NCI-H2196 treated with DMSO at 0.1 percent for 48 hours (cell line): ENCODE measurements around the gene ABCD3.
A peak's percentile ranks its signal among the peaks of the same experiment; 100 is the strongest.
"Not testable (repeated sequence)": the region's sequence is repeated elsewhere in the genome, so short reads cannot be mapped to it uniquely, and the experiment has no call there.

Source experiments
- DNase-seq: peaks from one replicate; lab custom pipeline; 2025; ENCODE audit not compliant: unreplicated experiment; lab: John Stamatoyannopoulos, UW

The ABCD3 gene

DNA sequence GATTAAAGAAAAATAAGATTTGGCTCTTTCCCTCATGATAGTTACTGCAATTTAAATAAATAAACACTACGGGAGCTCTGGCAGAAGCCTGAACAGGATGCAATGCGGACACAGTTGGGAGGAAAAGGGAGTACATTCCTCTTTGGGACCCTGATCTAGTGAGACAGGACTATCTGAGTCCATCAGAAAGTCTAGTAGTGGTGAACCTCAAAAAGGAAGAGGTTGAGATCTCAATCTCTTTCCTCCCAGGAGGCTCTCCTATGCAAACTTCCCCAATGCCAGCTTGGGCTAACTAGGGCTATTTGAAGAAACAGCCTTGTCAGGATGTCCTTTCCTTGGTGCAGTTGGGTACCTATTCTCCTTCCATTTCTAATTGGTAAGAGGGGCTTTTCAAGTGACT is 4.9 kb upstream of the ABCD3 start:
- no peak for DNase-seq

DNA sequence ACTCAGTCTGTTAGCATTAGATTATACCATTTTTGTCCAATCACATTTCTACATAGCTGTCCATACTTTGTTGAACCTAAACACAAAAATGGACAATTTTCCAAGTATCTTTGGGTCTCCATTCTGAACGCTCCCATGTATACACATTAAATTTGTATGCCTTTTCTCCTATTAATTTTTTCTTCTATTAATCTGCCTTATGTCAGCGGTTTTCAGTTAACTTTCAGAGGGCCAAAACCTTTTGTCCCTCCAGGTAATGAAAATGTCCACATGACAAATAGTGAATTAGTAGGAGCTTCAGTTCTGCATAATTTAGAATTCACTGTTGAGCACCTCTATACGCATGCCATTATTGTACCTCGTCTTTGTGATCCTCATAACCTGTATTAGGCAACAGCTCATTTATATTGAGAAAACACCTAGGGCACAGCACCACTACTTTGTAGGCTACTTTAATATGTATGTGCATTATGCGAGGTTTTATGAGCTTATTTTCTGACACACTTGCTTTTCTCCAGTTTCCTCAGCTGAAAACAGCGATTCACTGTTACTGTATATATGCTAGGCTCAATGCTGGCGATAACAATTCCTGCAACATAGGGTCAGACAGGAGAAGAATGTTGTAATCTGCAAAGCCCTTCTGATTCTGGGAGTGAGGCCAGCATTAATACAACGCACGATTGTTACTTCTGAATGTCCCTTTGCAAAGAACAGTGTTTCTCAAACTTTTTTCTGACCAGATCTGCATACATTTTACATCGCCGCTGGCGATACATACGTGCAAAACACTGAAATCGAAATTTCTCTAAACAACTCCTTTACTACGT is 1.1 kb upstream of the ABCD3 start:
- no peak for DNase-seq

GRCh38 chr1:94417728-94417977 is 536 bp upstream of the ABCD3 start:
- no peak for DNase-seq

DNA sequence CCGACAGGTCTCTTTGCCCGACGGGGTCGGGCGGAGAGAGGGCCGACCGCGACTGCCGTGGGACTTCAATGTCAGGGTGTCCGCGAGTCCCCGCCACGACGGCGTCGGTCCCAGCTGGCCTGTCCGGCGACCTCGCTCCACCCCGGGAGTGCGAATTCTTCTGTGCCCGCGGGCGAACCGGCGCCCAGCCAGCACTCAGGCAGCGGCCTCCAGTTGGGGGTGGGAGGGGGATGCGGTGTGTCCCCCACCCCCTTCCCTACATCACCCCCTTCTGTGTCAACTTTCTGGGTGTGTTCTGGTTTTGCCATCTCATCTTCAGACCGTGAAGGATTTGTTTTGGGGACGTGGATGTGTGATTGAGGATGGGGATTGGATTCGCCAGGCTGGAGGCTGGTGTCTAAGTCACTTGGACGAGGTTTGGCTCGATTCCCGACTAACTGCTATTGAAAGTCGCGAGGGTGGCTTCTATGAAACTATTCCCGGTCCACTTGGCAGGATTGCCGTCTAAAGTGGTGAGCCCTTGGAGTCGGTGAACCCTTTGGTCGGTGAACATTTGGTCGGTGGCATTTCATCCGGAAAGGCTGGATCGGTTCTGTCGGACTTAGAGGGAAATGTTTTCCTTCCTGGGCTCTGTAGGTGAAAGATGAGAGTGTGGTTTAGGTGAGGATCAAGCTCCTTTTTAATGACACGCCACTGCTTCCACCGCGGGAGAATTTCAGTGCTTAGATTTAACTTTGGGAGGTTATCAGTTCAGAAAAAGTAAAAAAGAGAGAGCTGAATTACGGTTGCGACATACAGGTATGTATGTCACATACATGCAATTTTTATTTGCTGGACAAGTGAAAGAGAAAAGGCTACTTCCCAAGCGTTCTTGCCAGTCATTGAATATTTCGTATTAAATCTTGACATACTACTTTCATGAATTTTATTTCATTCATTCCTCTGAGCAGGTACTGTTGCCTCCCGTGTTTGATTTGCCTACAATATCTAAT is 771 bp downstream of the ABCD3 start:
- peak; percentile 34 for DNase-seq

DNA sequence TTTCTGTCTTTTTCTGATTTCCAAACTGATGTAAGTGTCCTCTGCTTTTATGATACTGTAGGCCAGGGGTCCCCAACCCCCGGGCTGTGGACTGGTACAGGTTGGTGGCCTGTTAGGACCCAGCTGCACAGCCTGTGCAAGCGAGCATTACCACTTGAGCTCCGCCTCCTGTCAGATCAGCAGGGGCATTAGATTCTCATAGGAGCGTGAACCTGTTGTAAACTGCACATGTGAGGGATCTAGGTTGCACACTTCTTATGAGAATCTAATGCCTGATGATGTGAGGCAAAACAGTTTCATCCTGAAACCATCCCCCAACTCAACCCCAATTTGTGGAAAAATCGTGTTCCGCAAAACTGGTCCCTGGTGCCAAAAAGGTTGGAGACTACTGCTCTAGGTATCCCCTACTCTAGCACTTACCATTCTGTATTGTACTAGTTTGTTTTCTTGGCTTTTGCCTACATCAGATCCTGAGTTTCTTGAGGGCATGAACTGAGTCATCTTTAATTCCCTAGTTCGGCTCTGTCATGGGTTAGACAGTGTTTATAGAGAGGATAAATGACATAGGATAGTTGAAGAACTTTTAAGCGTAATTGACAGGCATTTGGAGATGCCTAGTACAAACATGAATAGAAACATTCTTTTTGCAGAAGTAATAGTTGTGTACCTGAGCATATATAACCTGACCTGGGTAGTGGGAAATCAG is 4.1 kb downstream of the ABCD3 start:
- DNase-seq: no peak

DNA sequence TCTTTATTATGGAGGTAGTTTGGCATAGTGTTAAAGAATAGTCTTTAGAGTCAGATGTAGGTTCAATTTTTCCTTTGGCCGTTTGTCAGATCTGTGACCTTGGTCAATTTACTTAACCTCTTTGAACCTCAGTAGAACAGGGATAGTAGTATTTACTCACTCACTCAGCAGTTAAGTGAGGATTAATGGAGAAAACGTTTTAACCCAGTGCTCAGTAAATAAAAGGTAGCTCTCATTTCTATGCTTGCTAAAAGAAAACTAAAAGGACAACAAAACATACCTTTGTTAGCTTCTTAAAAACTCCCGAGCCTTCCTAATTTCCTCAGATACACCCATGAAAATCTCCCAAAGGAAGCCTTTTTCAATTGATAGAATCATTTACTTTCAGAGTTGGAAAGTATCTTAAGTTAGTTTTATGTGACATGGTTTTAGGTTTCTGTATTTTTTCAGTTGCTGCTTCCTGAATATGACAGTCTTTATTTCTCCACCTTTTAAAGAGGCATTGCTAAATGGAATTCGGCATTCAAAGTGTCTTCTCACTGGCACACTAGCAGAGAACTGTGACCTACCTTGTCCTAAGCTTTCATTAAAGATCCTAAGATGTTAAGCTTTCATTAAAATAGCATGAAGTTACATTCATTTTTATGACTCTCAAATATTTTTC is 7.8 kb downstream of the ABCD3 start:
- DNase-seq: peak; percentile 54

GRCh38 chr1:94426485-94426870 is 8.3 kb downstream of the ABCD3 start:
- not testable (repeated sequence) for DNase-seq

DNA sequence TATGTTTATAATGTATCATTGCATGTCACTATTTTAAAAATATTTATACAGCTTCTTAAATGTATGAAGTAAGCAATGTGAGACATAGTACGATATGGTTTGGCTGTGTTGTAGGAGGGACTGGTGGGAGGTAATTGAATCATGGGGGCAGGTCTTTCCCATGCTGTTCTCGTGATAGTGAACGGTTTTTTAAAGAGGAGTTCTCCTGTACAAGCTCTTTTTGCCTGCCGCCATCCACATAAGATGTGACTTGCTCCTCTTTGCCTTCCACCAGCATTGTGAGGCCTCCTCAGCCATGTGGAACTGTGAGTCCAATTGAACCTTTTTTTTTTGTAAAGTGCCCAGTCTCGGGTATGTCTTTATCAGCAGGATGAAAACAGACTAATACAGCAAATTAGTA is 10.3 kb downstream of the ABCD3 start:
- no peak for DNase-seq

DNA sequence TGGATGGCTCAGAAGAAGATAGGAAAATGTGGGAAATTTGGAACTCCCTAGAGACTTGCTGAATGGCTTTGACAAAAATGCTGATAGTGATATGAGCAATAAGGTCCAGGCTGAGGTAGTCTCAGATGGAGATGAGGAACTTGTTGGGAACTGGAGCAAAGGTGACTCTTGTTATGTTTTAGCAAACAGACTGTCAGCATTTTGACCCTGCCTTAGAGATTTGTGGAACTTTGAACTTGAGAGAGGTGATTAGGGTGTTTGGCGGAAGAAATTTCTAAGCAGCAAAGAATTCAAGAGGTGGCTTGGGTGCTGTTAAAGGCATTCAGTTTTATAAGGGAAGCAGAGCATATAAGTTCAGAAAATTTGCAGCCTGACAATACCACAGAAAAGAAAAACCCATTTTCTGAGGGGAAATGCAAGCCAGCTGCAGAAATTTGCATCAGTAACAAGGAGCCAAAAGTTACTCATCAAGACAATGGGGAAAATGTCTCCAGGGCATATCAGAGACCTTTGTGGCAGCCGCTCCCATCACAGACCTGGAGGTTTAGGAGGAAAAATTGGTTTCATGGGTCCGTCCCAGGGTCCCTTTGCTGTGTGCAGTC is 10.8 kb downstream of the ABCD3 start:
- not testable (repeated sequence) for DNase-seq

DNA sequence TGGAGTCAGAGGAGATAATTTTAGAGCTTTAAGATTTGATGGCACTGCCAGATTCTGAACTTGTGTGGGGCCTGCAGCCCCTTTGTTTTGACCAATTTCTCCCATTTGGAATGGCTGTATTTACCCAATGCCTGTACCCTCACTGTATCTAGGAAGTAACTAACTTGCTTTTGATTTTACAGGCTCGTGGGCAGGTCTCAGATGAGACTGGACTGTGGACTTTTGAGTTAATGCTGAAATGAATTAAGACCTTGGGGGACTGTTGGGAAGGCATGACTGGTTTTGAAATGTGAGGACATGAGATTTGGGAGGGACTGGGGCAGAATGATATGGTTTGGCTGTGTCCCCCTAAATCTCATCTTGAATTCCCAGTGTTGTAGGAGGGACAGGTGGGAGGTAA is 11.9 kb downstream of the ABCD3 start:
- not testable (repeated sequence) for DNase-seq

- no peak for DNase-seq
Observed at GRCh38 chr1:94433866-94434265, 15.7 kb downstream of the ABCD3 start.

- DNase-seq: no peak
Observed at GRCh38 chr1:94434365-94435045, 16.3 kb downstream of the ABCD3 start.

- no peak for DNase-seq
Observed at GRCh38 chr1:94438692-94439276, 20.6 kb downstream of the ABCD3 start.

GRCh38 chr1:94440088-94440487 is 21.9 kb downstream of the ABCD3 start:
- DNase-seq: no peak

DNA sequence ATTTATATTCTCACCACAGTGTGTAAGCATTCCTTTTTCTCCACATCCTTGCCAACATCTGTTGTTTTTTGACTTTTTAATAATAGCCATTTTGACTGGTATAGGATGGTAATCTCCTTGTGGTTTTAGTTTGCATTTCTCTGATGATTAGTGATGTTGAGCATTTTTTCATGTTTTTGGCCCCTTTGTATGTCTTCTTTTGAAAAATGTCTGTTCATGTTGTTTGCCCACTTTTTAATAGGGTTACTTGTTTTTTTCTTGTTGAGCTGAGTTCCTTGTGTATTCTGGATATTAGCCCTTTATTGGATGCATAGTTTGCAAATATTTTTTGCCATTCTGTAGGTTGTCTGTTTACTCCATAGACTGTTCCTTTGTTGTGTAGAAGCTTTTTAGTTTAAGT is 24.9 kb downstream of the ABCD3 start:
- not testable (repeated sequence) for DNase-seq

- DNase-seq: not testable (repeated sequence)
Observed at GRCh38 chr1:94444819-94445218, 26.6 kb downstream of the ABCD3 start.

DNA sequence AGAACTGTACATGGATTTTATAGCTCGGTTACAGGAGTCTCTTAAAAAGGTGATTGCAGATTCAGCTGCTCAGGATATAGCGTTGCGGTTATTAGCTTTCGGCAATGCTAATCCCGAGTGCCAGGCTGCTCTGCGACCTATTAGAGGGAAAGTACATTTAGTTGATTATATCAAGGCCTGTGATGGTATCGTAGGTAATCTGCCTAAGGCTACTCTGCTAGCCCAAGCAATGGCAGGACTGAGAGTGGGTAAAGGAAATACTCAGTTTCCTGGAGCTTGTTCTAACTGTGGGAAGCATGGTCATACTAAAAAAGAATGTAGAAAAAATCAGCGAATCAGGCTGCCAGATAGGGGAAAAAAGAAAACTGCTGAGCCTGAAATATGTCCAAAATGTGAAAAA is 27.5 kb downstream of the ABCD3 start:
- not testable (repeated sequence) for DNase-seq

DNA sequence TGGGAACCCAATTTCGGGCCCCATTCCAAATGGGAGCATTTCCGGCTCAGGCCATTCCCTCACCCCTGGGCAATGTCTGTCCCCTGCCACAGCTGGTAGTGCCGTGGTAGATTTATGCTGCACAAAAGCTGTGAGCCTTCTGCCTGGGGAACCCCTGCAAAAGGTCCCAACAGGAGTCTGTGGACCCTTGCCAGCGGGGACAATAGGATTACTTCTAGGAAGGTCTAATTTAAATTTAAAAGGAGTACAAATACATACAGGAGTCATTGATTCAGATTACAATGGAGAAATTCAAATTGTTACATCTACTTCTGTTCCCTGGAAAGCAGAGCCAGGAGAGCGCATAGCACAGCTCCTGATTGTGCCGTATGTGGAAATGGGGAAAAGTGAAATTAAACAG is 28.0 kb downstream of the ABCD3 start:
- not testable (repeated sequence) for DNase-seq

DNA sequence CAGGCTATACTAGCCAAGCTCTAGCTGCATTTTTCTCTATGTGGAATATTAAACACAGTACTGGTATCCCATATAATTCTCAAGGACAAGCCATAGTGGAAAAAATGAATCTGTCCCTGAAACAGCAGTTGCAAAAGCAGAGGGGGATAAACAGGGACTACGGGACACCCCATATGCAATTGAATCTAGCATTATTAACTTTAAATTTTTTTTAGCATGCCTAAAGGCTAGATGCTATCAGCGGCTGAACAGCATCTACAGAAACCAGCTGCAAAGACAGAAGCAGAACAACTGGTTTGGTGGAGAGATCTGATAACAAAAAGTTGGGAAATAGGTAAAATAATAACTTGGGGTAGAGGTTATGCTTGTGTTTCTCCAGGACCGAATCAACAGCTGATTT is 30.6 kb downstream of the ABCD3 start:
- DNase-seq: not testable (repeated sequence)

DNA sequence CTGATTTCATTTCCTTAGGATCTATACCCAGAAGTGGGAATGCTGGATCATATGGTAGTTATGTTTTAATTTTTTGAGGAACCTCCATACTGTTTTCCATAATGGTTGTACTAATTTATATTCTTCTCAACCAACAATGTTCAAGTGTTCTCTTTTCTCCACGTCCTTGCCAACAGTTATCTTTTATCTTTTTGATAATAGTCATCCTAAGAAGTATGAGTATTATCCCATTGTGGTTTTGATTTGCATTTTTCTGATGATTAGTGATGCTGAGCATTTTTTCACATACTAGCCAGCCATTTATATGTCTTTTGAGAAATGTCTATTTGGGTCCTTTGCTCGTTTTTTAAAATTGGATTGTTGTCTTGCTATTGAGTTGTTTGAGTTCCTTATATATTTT is 38.5 kb downstream of the ABCD3 start:
- no peak for DNase-seq
